M059J (cell line): ENCODE measurements around the gene TF. TPM values are rescaled to one million over a fixed set of nuclear protein-coding genes. Genes with fewer than 3 reads are reported as not detected.

Experiments used
- DNase-seq: peaks from one replicate; pipeline ENCODE4 v3.0.0-alpha.2; 2012; ENCODE audit warnings: low read depth
- total RNA-seq: library from RNA; depleted of rRNA; stranded (reverse); fragments of >200 nt; shearing (Covaris generic); gene quantifications from 2 replicates; pipeline ENCODE4 v1.2.3, GENCODE V29; 2014

TF gene
- total RNA-seq, 1 experiment from 2014 or later: not detected

GRCh38 chr3:133805702-133806475, 59.7 kb downstream of the TF start, which contains the start of gene SRPRB:
Gene SRPRB, plus strand, starts transcription at chr3:133805815. Its CDS starts 34 bp downstream, at chr3:133805849.
- peak; percentile 95 for DNase-seq

GRCh38 chr3:133812872-133813271, 66.7 kb downstream of the TF start:
- DNase-seq: no peak

GRCh38 chr3:133815386-133815785, 69.2 kb downstream of the TF start:
- DNase-seq: no peak

GRCh38 chr3:133820129-133820528, 73.9 kb downstream of the TF start:
- no peak for DNase-seq

GRCh38 chr3:133820889-133821675, 74.9 kb downstream of the TF start:
- no peak for DNase-seq

- DNase-seq: peak; percentile 91
These were observed 75.8 kb downstream of the TF start for GRCh38 chr3:133821767-133822638.

GRCh38 chr3:133824961-133825485, 78.8 kb downstream of the TF start:
- no peak for DNase-seq

GRCh38 chr3:133825969-133826727, 80.0 kb downstream of the TF start:
- DNase-seq: no peak

- DNase-seq: no peak
These were observed 80.9 kb downstream of the TF start for GRCh38 chr3:133827136-133827535.

GRCh38 chr3:133827684-133828083, 81.5 kb downstream of the TF start:
- DNase-seq: no peak

GRCh38 chr3:133828576-133829309, 82.5 kb downstream of the TF start:
- DNase-seq: no peak

GRCh38 chr3:133829310-133829707, 83.1 kb downstream of the TF start:
- no peak for DNase-seq

- no peak for DNase-seq
These were observed 83.9 kb downstream of the TF start for GRCh38 chr3:133830071-133830470.

GRCh38 chr3:133831966-133832801, 86.0 kb downstream of the TF start:
- no peak for DNase-seq

GRCh38 chr3:133832802-133833144, 86.6 kb downstream of the TF start:
- DNase-seq: no peak

GRCh38 chr3:133833267-133833666, 87.1 kb downstream of the TF start:
- no peak for DNase-seq

GRCh38 chr3:133833880-133834620, 87.9 kb downstream of the TF start:
- DNase-seq: no peak

- DNase-seq: no peak
These were observed 88.6 kb downstream of the TF start for GRCh38 chr3:133834621-133835417.
